HT-29 (cell line): ENCODE measurements around the gene GPRC5C. TPM values are rescaled to one million over a fixed set of nuclear protein-coding genes. Genes with fewer than 3 reads are reported as not detected.

Experiments
- DNase-seq: peaks from one replicate; pipeline ENCODE4 v3.0.0-alpha.2; 2015; ENCODE audit warnings: low spot score
- total RNA-seq: library from RNA; depleted of rRNA; stranded (reverse); fragments of >200 nt; shearing (Covaris generic); gene quantifications from 2 replicates; pipeline ENCODE4 v1.2.3, GENCODE V29; 2014; rRNA removed

The GPRC5C gene, protein sequence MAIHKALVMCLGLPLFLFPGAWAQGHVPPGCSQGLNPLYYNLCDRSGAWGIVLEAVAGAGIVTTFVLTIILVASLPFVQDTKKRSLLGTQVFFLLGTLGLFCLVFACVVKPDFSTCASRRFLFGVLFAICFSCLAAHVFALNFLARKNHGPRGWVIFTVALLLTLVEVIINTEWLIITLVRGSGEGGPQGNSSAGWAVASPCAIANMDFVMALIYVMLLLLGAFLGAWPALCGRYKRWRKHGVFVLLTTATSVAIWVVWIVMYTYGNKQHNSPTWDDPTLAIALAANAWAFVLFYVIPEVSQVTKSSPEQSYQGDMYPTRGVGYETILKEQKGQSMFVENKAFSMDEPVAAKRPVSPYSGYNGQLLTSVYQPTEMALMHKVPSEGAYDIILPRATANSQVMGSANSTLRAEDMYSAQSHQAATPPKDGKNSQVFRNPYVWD
- 145 and 149 TPM in 2 replicates for total RNA-seq

DNA sequence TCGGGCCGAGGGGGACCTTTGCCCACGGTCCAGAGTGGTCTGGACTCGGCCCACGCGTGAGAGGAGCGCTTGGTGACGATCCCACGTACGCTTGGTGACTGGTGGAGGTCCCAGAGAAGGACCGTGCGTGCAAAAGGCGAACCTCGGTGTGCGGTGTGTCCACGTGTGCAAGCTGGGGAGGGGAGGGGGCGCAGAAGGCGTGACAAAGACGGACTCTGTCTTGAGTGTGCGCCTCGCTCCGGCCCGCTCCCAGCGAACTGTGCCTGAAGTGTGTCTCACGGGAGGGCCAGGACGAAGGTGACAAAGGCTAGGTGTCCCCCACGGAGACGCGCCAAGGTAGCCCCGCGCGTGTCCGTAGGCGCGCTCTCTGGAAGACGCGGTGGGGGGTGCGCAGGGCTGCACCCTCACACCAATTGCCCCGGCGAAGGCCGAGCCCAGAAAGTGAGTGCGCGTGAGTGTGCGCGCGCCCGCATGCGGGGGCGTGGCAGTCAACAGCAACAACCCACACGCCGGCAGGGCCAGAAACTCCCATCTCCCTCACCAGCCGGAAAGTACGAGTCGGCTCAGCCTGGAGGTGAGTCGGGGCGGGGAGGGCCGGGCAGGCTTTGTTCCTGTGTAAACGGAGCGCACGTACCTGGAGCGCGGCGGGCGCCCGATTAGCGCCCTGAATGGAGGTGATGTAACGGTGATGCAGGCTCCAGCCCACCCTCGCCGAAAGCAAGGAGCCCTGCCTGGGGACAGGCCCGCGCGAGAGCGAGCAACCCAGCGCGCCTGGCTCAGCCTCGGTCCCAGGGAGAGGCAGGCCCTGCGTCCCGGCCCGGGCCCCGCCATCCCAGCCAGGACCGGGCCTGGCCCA lies at the start of gene GPRC5C:
TSS of gene GPRC5C (plus strand) at position 521 of the 856 bp plus-strand sequence. CDS start 7,689 bp downstream, outside the sequence.
- DNase-seq, result peak; percentile 91

DNA sequence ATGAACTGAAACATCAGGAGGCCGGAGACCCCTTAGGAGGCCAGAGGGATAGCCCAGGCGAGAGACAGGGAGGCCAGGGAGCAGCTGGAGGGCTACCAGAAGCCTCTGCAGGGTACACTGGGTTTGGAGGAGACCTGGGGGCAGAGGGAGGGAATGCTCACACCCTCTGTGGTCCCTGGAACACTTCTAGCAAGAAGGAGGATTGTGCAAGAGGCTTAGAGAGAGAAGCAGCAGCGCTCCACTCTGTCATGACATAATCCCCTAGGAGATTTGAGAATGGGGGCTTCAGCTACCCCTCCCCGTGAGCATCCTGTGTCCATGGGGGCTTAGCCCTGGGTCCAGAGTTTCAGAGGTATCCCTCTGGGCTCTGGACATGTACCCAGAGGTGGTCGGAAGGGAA lies 48.7 kb upstream of the GPRC5C start:
- DNase-seq, result no peak

DNA sequence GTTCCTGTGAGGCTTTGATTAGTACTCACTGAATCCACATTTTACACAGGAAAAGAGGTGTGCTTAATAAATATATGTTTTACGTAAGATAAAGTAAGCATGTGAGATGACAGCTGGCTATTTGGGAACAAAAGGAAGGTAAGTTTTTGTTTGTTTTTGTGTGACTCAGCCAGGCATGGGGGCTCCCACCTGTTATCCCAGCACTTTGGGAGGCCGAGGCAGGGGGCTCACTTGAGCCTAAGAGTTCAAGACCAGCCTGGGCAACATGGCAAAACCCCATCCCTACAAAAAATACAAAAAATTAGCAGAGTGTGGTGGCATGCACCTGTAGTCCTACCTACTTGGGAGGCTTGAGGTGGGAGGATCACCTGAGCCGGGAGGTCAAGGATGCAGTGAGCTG lies 46.7 kb upstream of the GPRC5C start:
- no peak for DNase-seq

DNA sequence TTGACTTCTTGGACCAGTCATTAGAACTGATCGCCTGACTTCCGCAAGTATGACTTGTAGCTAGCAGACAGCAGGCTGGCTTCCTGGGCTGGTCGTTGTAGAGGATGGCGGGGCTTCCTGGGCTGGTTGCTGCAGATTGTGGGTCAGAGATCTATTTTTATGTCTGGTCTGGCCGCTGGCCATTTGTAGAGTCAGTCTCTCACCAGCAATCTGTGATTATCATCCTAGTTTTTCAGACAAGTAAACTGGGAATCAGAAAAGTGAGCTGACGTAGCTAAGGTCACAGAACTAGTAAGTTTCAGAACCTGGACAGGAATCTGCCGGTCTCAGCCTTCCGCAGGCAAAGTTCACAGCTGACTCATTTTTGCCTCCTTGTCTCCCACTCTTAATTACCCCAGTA lies 45.5 kb upstream of the GPRC5C start:
- no peak for DNase-seq

DNA sequence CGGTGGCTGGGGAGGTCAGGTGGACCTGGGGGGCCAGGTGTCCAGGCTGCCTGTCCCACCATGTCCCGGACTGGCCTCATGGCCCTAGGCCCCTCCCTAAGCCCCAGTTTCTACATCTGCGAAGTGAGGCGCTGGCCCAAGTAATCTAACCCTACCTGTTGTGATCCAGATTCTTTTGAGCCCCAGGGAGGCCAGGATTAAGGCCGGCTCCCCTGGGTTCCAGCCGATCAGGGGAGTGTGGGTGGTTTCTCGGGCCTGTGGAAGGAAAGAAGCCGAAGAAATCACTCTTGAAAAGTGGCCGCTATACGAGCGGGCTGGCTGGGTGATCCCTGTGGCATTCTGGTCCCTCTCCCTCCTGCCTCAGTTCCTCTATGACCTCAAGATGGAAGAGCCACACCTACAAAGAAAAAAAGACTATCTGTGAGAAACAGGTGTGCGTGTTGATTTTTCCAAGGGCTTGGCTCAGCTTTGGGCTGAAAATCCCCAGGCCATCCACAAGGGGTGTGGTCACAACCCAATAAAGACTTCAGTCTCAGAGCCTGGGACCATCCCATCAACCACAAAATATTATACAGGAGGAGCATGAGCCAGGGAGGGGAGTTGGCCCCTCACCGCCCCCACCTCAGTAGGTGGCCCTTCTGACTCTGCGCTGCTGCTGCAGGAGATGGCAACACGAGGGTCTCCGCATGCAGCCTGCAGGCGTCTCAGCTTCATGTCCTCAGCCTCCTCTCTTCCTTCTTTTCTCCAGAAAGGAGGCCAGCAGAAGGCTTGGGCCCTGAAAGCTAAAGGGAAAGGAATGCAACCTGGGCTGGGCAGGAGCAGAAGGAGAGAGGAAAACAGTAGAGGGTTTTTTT lies 44.3 kb upstream of the GPRC5C start:
- no peak for DNase-seq

DNA sequence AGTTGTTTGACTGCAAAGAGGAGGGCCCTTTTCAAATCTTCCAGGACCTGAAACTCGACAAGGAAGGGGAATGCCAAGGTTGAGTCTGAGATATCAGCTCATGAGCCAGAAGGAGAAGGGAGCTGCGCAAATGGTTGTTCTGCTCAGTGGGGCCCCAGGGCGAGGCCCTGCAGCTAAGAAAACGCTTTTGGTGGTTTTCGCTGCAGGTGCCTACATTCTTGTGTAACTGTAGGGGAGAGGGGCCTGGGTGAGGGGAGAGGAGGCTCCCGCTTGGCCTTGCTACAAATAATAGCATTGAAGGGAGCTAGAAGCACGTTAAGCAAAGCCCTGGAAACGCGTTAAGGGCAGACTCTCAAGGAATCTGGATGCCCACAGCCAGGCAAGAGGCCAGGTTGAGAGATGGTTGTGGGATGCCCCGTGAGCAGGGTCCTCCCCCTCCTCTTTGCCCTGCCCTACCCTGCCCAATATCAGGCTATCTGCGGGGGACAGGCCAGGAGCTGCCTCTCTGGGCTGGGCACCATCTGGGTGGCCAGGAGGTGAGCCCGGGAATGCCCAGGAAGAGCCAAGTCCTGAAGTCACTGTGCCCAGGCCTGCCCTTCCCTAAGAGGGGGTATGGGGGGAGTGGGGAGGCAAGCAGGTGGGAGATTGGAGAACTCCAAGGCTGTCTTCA lies 42.7 kb upstream of the GPRC5C start:
- DNase-seq, result no peak

DNA sequence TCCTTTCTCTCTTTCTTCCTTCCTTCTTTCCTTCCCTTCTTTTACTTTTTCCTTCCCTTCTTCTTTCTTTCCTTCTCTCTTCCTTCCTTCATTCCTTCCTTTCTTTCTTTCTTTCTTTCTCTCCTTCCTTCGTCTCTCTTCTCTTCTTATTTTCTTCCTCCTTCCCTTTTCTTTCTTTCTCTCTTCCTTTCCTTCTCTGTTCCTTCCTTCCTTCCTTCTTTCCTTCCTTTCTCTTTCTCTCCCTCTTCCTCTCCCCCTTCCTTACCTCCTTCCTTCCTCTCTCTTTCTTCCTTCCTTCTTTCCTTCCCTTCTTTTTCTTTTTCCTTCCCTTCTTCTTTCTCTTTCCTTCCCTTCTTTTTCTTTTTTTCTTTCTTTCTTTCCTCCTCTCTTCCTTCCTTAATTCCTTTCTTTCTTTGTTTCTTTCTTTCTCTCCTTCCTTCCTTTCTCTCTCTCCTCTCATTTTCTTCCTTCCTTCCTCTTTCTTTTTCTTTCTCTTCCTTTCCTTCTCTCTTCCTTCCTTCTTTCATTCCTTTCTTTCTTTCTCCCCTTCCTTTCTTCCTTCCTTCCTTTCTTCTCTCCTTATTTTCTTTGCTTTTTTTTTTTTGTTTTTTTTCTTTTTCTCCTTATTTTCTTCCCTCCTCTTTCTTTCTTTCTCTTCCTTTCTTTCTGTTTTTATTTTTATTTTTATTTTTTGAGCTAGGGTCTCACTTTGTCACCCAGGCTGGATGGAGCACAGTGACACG lies 41.8 kb upstream of the GPRC5C start:
- DNase-seq, result no peak

DNA sequence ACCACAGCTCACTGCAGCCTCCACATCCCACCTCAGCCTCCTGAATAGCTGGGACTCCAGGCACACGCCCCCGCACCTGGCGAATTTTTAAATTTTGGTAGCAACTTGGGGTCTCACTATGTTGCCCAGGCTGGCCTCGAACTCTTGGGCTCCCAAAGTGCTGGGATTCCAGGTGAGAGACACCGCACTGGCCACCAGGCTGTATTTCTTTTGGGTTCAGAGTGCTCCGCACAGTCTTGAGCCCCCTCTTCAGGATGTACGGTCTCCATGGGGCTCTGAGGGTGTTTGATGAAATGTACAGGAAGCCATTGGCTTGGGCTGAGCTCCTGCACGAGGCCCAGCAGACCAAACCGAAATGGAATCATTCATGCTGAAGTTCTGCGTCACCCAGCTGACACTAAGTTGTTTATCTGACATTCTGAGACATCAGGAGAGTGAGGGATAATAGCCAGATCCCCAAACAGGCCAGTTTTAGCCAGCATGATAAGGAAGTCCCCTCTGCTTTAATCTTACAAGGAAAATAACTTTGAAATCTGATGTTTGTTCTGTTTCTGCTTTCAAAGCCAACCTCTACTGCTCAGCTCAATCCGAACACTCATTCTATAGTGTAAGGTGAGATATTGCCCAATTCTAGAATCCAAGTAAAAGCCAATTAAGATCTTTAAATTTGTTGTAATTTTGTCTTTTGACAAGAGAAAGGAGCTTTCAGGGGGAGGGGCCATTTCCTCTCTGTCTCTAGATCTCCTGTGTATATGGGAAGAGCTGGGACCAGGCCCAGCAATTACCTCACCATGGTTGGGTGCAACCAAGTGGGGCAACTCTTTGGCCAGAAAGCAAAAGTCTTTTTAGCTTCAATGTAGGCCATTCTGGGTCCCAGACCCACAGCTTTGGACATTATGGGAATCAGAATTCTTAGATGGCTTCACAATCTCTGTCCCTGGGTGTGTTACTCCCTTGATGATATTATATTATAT lies 40.9 kb upstream of the GPRC5C start:
- no peak for DNase-seq

DNA sequence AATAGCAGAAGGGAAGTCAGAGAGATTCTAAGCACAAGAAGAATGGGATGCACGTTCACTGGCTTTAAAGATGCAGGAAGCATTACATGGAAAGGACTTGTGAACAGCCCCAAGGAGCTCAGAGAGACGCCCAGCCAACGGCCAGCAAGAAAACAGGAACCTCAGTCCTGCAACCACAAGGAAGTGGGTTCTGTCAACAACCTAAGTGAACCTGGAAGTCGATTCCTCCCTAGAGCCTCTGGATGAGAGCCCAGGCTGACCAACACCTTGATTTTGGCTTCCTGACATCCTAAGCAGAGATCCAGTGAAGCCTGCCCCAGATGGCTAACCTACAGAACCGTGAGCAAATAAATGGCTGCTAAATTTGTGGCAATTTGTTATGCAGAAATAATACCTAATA lies 40.1 kb upstream of the GPRC5C start:
- no peak for DNase-seq

DNA sequence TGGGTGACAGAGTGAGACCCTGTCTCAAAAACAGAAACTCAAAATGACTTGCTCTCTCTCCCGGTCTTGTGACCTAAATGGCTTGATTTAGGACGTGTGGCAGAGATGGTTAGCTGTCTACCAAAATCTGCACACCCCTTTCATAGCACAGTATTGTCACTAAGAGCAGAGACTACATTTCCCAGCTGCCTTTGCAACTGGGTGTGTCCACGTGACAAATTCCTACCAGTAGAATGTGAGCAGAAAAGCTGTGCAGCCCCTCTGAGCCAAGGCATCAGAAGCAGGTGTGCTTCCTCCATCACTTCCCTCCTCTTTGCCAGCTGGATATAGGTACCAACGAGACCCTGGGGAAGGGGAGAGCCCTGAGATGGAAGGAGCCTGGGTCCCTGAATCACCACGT lies 39.0 kb upstream of the GPRC5C start:
- DNase-seq, result no peak

DNA sequence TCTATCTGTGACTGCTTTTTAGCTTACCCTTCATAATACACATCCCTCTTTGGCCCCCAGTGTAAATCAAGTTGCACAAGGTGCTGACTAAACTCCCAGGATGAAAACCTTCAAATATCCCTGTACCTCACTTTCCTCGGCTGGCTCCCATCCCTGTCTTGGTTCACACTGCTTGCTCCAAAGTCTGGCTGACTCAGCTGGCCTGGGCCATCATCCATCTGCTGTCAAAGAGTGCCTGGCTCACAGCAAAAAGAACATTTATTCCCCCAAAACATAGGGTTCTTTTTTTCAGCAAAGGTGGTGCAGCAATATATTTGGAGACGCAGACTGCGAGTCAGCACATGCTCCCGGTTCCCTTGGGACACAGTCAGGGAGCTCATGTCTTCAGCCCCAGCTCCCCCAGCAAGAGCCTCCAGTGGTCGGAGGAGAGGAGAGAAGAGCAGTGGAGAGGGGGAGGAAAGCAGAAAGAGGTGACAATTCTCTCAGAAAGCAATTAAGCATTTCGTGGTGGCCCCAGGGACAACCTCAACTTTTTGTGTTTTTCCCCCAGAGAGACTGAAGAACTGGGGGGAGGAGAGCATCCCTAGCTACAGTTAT lies 38.4 kb upstream of the GPRC5C start:
- no peak for DNase-seq

DNA sequence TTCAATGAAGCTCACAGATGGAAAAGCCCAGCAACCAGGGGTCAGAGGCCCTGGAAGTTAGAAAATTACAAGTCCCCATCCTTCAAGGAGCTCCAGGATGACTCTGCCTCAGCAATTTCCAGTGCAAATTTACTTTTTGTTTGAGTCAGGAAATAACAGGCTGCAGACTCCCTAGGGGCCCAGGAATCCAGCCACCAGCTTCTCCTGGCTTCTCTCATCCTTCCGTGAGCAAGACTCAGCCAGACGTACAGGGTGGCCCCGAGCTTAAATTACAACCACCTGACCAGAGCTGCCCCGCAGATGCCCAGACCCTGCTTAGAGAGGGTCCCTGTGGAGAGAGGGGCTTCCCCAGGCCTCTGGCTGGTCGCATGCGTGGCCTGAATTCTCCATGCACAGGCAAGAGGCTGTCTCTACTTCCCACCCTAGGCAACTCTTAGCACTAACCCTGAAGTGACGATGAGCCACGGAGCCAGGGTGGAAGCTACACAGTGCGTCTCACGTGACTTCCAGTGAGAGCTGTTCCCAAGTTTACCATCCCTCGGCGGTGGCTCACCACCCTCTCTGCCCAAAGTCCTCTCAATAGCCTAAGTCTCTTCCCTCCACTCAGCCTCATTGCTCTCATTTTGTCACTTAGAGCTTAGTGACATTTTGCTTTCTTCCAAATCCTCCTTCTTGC lies 37.5 kb upstream of the GPRC5C start:
- no peak for DNase-seq

DNA sequence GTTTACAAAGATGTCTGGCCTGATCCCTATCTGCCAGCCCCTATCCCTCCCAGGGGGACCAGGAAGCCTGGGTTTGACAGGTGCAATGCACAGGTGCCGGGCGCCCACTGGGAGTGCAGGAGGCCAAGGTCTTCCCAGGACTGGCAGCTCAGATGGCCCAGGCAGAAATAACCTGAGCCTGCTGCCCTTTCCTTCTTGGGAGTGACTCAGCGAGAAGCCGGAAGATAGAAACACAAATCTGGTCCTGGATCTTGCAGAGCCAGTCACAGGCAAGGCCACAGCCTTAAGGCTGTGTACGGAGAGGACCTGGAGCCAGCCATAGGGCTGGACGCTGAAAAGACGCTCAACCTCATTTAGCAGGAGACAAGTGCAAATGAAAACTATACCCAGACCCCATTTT lies 36.9 kb upstream of the GPRC5C start:
- peak; percentile 62 for DNase-seq

DNA sequence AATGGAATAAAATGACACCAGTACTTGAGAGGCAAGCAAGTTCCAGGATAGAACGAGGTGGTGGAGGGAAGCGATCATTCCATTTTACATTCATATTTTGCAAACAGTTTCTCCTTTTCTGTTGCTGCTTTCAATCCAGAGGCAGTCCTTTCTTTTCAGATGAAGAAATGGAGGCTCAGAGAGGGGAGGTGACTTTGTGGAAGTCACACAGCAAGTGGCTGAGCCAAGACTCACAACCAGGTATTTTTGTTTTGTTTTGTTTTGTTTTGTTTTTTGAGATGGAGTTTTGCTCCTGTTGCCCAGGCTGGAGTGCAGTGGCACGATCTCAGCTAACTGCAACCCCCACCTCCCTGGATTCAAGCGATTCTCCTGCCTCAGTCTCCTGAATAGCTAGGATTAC lies 35.3 kb upstream of the GPRC5C start:
- no peak for DNase-seq

DNA sequence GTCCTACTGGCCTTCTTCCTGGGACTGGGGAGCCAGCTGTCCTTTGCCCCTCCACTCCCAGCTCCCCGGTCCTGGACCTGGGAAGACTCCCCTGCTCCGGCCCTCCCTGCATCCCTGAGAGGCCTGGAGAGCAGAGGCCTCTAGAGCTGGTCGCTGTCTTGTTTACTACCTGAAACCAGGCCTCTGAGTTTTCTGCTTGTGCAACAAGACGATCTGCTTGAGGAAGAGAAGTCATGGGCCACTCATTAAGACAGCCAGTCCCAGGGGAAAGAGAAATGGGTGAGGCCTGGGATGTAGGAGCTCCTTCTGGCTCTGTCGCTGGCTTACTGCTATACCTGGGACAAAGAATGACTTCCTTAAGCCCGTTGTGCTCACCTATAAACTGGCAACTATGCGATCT lies 29.8 kb upstream of the GPRC5C start:
- no peak for DNase-seq

DNA sequence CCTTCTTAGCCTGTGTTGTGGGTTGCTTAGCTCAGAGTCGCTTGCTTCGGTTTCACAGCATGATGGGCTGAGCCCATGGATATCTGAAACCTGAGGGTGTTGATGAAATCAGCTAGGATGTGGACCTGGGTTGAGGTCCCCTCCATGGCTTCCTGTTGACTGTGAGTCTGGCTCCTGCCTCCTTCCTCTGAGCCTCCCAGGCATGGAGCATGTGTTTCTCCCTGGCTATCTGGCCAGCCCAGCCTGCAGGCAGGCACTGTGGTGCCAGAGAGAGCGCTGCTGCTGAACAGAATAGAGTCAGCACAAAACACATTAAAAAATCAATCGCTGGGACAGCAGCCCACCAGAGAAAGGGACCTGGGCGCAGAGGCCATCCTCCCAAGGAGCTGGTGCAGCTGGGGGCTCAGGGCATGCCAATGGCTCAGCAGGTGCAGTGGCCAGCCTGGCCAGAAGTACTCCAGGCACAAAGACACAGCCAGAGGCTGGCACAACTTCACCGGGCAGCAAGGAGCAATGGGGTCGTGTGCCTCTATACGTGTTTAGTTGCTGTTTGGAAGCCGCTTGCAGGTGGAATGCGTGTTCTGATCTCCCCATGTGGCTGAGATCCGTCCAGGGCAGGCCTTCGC lies 28.3 kb upstream of the GPRC5C start:
- DNase-seq, result no peak

DNA sequence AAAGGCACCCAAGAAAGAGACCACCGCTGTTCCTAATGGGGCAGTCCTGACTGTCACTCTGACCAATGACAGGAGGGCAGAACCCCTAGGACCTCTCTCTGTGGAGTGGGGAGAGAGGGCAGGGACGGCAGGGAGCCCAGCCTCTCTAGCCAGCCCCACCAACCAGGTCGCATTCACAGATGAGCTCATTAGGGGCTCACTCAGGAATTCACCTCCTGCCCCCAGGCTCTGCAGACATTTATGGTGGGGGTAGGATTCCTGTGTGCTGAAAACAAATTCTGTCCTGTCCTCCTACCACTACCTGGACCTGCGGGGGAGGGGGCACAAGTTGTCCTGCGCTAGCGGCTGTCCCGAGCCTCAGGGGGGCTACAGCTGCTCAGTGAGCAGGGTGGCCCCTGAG lies 27.7 kb upstream of the GPRC5C start:
- DNase-seq, result no peak

DNA sequence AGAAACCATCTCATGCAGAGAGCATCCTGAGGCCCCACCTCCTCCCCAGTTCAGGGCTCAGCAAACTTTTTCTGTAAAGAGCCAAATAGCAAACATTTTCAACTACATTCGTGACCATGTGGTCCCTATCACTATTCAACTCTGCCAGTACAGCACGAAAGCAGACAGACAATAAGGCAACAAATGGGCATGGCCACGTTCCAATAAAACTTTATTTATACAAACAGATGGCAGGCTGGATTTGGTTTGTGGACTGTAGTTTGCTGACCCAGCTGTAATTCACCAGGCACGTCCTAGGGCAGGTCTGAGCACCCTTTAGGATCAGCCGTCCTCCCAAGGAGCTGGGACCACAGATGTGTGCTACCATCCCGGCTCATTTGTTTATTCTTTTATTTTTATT lies 27.1 kb upstream of the GPRC5C start:
- no peak for DNase-seq
